ENCODE results near the gene PPP1R36. TPM values are rescaled to one million over a fixed set of nuclear protein-coding genes. Genes with fewer than 3 reads are reported as not detected.

PPP1R36 gene
- total RNA-seq, 4 donors from 2014 or later, result 0.70 to 1.2 TPM; not detected in 2

GRCh38 chr14:64536488-64537245, 13.1 kb upstream of the PPP1R36 start:
- no peaks in the 10 kb centered on the region for H3K4me1 ChIP-seq
- DNase-seq, result no peak
- intact Hi-C loops (cut with DNase I; ENCODE audit: low total_unique reads), result no loop called here
- no peaks in the 10 kb centered on the region for H3K9me3 ChIP-seq
- H3K36me3 ChIP-seq, result no peaks in the 10 kb centered on the region
- no peak overlapping the region for H3K4me3 ChIP-seq
- H3K27me3 ChIP-seq, result no peaks in the 10 kb centered on the region
- H3K27ac ChIP-seq, result no peak overlapping the region
- TF ChIP-seq CTCF (IDR thresholded peaks at IDR 0.05), result no peak
- no peak for TF ChIP-seq POLR2A (IDR thresholded peaks at IDR 0.05)

GRCh38 chr14:64540208-64541202, 9.3 kb upstream of the PPP1R36 start, which contains the start of gene HSPA2:
HSPA2 (plus strand) TSS chr14:64540741; CDS start chr14:64540850, 109 bp downstream.
- no peaks in the 10 kb centered on the region for H3K36me3 ChIP-seq
- H3K4me1 ChIP-seq, result no peaks in the 10 kb centered on the region
- no peaks in the 10 kb centered on the region for H3K9me3 ChIP-seq
- TF ChIP-seq CTCF (IDR thresholded peaks at IDR 0.05) (peak; percentile 88 to 96 (median 93)), POLR2A (IDR thresholded peaks at IDR 0.05) (peak; percentile 78 to 98)
- no peaks in the 10 kb centered on the region for H3K27me3 ChIP-seq
- peak; percentile 99 for DNase-seq
- intact Hi-C loops (cut with DNase I; ENCODE audit: low total_unique reads), result loop anchor here (10.0 kb wide), 1 partner anchor 94 kb away; no protein-coding TSS in a partner anchor
- peak within 1 kb of the TSS; percentile 80 to 90 for H3K27ac ChIP-seq
- peak within 1 kb of the TSS; percentile 46 to 55 for H3K4me3 ChIP-seq

GRCh38 chr14:64541261-64541971, 8.3 kb upstream of the PPP1R36 start:
- no peaks in the 10 kb centered on the region for H3K36me3 ChIP-seq
- DNase-seq, result peak; percentile 32 to 42
- H3K4me3 ChIP-seq, result peak overlapping the region; percentile 36 to 46
- peak overlapping the region in 1 of 2 donors; percentile 11 for H3K27ac ChIP-seq
- no peak for TF ChIP-seq POLR2A (IDR thresholded peaks at IDR 0.05)
- TF ChIP-seq CTCF (IDR thresholded peaks at IDR 0.05), result no peak
- intact Hi-C loops (cut with DNase I; ENCODE audit: low total_unique reads), result loop anchor here (10.0 kb wide), 1 partner anchor 93 kb away; no protein-coding TSS in a partner anchor
- no peaks in the 10 kb centered on the region for H3K9me3 ChIP-seq
- H3K4me1 ChIP-seq, result no peaks in the 10 kb centered on the region
- H3K27me3 ChIP-seq, result no peaks in the 10 kb centered on the region

DNA sequence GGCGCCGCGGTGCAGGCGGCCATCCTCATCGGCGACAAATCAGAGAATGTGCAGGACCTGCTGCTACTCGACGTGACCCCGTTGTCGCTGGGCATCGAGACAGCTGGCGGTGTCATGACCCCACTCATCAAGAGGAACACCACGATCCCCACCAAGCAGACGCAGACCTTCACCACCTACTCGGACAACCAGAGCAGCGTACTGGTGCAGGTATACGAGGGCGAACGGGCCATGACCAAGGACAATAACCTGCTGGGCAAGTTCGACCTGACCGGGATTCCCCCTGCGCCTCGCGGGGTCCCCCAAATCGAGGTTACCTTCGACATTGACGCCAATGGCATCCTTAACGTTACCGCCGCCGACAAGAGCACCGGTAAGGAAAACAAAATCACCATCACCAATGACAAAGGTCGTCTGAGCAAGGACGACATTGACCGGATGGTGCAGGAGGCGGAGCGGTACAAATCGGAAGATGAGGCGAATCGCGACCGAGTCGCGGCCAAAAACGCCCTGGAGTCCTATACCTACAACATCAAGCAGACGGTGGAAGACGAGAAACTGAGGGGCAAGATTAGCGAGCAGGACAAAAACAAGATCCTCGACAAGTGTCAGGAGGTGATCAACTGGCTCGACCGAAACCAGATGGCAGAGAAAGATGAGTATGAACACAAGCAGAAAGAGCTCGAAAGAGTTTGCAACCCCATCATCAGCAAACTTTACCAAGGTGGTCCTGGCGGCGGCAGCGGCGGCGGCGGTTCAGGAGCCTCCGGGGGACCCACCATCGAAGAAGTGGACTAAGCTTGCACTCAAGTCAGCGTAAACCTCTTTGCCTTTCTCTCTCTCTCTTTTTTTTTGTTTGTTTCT, 7.6 kb upstream of the PPP1R36 start:
- intact Hi-C loops (cut with DNase I; ENCODE audit: low total_unique reads), result loop anchor here (10.0 kb wide), 1 partner anchor 93 kb away; no protein-coding TSS in a partner anchor
- Histone ChIP-seq H3K27me3 (no peaks in the 10 kb centered on the region), H3K9me3 (no peaks in the 10 kb centered on the region), H3K4me1 (no peaks in the 10 kb centered on the region), H3K27ac (peak overlapping the region in 1 of 2 donors; percentile 11), H3K4me3 (peak overlapping the region; percentile 36 to 46), H3K36me3 (no peaks in the 10 kb centered on the region)
- TF ChIP-seq CTCF (IDR thresholded peaks at IDR 0.05) (no peak), POLR2A (IDR thresholded peaks at IDR 0.05) (no peak)
- DNase-seq, result peak in 1 of 2 donors; percentile 24
